Measurements from ENCODE around the gene TRPC6. TPM values are rescaled to one million over a fixed set of nuclear protein-coding genes. Genes with fewer than 3 reads are reported as not detected.

TRPC6 gene
- total and polyA plus RNA-seq, 4 donors, result 0.03 to 1.5 (median 0.17) TPM; not detected in 1

DNA sequence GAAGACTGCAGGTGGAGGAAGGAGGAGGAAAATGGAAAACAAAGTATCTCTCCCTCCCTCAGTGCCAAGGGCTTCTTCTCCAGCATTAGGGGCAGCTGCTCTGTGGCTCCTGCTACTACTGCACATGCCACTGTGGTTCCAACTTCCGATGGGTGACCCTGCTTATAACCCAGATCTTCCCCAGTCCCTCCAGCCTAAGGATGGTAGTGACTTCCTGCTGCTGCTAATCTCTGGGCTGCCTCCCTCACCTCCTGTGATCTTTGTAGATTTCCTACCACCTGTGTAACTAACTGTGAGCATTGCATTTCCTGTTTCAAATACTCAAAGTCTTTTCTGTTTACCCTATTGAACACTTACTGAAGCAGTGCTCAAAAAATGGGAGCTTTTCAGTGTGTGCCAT lies 28.7 kb upstream of the TRPC6 start:
- no peaks in the 10 kb centered on the region for H3K9me3 ChIP-seq (ENCODE audit: control insufficient read depth in 4 of 4, low read length in 3 of 4)
- H3K27ac ChIP-seq (ENCODE audit: low read depth in 1 of 2, low read length in 2 of 2), result no peak overlapping the region
- no peaks in the 10 kb centered on the region for H3K36me3 ChIP-seq (ENCODE audit: control insufficient read depth in 4 of 4, insufficient read depth in 3 of 4, low read depth in 1 of 4, low read length in 3 of 4)
- H3K9ac ChIP-seq (ENCODE audit: low read depth in 1 of 2, low read length in 2 of 2), result no peak overlapping the region
- H3K27me3 ChIP-seq (ENCODE audit: control insufficient read depth in 4 of 4, insufficient read depth in 4 of 4, low read length in 3 of 4), result no peaks in the 10 kb centered on the region
- no peak overlapping the region for H3K4me3 ChIP-seq (ENCODE audit: low read depth in 1 of 3, low read length in 3 of 3)
- H3K4me1 ChIP-seq (ENCODE audit: control insufficient read depth in 4 of 4, insufficient read depth in 4 of 4, low read length in 3 of 4), result no peaks in the 10 kb centered on the region
- no peak for DNase-seq (ENCODE audit: low spot score)
- 49% methylated on average over 1 of the region's 1 CpG for WGBS
- TF ChIP-seq TAF1 (conservative IDR thresholded peaks at IDR 0.05), result no peak
- TF ChIP-seq HNF4A (conservative IDR thresholded peaks at IDR 0.05), result no peak
- TF ChIP-seq RXRA (IDR thresholded peaks at IDR 0.05), result no peak

DNA sequence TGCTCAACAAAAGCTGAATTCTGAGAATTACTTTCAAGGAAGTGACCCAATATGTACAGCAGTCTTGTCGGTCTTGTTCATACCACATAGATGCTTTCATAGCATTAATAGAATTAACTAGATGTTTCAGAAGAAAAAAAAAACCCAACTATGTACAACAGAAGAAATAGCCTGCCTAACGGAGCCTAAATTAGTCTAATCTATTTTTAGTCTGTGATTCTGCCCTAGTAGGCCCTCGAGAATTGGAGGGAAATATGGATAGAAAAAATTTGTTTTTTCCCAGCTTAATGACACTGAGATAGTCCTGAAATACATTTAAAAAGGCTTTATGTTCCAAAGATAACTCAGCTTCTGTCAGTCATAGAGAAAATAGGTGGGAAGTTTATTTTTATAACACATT lies 17.1 kb upstream of the TRPC6 start:
- Histone ChIP-seq H3K9me3 (ENCODE audit: control insufficient read depth in 4 of 4, low read length in 3 of 4) (no peaks in the 10 kb centered on the region), H3K9ac (ENCODE audit: low read depth in 1 of 2, low read length in 2 of 2) (no peak overlapping the region)
- TF ChIP-seq, protein P1, sequence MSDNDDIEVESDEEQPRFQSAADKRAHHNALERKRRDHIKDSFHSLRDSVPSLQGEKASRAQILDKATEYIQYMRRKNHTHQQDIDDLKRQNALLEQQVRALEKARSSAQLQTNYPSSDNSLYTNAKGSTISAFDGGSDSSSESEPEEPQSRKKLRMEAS (IDR thresholded peaks at IDR 0.05), result no peak
- TF ChIP-seq HNF4A (conservative IDR thresholded peaks at IDR 0.05) (no peak), EGR1 (IDR thresholded peaks at IDR 0.05; ENCODE audit: low read depth in 2 of 2) (no peak), GABPA (IDR thresholded peaks at IDR 0.05 in 1 of 2, conservative IDR thresholded peaks at IDR 0.05 in 1 of 2) (no peak), TAF1 (conservative IDR thresholded peaks at IDR 0.05) (no peak), HNF4G (IDR thresholded peaks at IDR 0.05) (no peak), FOXA2 (IDR thresholded peaks at IDR 0.05) (no peak), NR2F2 (IDR thresholded peaks at IDR 0.05) (no peak), SP1 (IDR thresholded peaks at IDR 0.05) (no peak), RAD21 (IDR thresholded peaks at IDR 0.05) (no peak), RXRA (IDR thresholded peaks at IDR 0.05) (no peak), FOXA1 (IDR thresholded peaks at IDR 0.05) (no peak)
- TF ChIP-seq, protein P2, sequence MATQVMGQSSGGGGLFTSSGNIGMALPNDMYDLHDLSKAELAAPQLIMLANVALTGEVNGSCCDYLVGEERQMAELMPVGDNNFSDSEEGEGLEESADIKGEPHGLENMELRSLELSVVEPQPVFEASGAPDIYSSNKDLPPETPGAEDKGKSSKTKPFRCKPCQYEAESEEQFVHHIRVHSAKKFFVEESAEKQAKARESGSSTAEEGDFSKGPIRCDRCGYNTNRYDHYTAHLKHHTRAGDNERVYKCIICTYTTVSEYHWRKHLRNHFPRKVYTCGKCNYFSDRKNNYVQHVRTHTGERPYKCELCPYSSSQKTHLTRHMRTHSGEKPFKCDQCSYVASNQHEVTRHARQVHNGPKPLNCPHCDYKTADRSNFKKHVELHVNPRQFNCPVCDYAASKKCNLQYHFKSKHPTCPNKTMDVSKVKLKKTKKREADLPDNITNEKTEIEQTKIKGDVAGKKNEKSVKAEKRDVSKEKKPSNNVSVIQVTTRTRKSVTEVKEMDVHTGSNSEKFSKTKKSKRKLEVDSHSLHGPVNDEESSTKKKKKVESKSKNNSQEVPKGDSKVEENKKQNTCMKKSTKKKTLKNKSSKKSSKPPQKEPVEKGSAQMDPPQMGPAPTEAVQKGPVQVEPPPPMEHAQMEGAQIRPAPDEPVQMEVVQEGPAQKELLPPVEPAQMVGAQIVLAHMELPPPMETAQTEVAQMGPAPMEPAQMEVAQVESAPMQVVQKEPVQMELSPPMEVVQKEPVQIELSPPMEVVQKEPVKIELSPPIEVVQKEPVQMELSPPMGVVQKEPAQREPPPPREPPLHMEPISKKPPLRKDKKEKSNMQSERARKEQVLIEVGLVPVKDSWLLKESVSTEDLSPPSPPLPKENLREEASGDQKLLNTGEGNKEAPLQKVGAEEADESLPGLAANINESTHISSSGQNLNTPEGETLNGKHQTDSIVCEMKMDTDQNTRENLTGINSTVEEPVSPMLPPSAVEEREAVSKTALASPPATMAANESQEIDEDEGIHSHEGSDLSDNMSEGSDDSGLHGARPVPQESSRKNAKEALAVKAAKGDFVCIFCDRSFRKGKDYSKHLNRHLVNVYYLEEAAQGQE (IDR thresholded peaks at IDR 0.05), result no peak
- TF ChIP-seq, protein P3, sequence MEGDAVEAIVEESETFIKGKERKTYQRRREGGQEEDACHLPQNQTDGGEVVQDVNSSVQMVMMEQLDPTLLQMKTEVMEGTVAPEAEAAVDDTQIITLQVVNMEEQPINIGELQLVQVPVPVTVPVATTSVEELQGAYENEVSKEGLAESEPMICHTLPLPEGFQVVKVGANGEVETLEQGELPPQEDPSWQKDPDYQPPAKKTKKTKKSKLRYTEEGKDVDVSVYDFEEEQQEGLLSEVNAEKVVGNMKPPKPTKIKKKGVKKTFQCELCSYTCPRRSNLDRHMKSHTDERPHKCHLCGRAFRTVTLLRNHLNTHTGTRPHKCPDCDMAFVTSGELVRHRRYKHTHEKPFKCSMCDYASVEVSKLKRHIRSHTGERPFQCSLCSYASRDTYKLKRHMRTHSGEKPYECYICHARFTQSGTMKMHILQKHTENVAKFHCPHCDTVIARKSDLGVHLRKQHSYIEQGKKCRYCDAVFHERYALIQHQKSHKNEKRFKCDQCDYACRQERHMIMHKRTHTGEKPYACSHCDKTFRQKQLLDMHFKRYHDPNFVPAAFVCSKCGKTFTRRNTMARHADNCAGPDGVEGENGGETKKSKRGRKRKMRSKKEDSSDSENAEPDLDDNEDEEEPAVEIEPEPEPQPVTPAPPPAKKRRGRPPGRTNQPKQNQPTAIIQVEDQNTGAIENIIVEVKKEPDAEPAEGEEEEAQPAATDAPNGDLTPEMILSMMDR (IDR thresholded peaks at IDR 0.05; ENCODE audit: low read depth, low read length, missing input control), result no peak

DNA sequence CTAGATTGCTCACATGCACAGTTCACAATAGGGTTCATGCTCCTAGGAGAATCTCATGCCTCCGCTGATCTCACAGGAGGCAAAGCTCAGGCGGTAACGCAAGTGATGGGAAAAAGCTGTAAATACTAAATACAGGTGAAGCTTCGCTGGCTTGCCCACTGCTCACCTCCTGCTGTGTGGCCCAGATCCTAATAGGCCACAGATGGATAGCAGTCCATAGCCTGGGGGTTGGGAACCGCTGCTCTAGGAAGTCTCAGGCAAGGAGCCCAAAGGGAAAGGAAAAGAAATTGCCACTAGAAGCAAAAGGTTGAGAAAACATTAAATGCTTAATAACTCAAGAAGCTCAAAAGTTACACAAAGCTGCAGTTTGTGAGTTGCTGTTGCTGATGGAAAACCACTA lies 3.2 kb upstream of the TRPC6 start:
- WGBS, result 83% methylated on average over 5 of the region's 5 CpGs
- no peaks in the 10 kb centered on the region for H3K9me3 ChIP-seq (ENCODE audit: control insufficient read depth in 4 of 4, low read length in 3 of 4)
- no peaks in the 10 kb centered on the region for H3K36me3 ChIP-seq (ENCODE audit: control insufficient read depth in 4 of 4, insufficient read depth in 3 of 4, low read depth in 1 of 4, low read length in 3 of 4)
- DNase-seq (ENCODE audit: low spot score), result no peak
- no peak overlapping the region for H3K4me3 ChIP-seq (ENCODE audit: low read depth in 1 of 3, low read length in 3 of 3)
- TF ChIP-seq EGR1 (IDR thresholded peaks at IDR 0.05; ENCODE audit: low read depth in 2 of 2) (no peak), JUND (IDR thresholded peaks at IDR 0.05) (no peak), RXRA (IDR thresholded peaks at IDR 0.05) (no peak), FOXA1 (IDR thresholded peaks at IDR 0.05) (no peak), HNF4A (conservative IDR thresholded peaks at IDR 0.05) (no peak), SP1 (IDR thresholded peaks at IDR 0.05) (no peak), HNF4G (IDR thresholded peaks at IDR 0.05) (no peak), NR2F2 (IDR thresholded peaks at IDR 0.05) (no peak), TAF1 (conservative IDR thresholded peaks at IDR 0.05) (no peak)
- TF ChIP-seq, protein P4, sequence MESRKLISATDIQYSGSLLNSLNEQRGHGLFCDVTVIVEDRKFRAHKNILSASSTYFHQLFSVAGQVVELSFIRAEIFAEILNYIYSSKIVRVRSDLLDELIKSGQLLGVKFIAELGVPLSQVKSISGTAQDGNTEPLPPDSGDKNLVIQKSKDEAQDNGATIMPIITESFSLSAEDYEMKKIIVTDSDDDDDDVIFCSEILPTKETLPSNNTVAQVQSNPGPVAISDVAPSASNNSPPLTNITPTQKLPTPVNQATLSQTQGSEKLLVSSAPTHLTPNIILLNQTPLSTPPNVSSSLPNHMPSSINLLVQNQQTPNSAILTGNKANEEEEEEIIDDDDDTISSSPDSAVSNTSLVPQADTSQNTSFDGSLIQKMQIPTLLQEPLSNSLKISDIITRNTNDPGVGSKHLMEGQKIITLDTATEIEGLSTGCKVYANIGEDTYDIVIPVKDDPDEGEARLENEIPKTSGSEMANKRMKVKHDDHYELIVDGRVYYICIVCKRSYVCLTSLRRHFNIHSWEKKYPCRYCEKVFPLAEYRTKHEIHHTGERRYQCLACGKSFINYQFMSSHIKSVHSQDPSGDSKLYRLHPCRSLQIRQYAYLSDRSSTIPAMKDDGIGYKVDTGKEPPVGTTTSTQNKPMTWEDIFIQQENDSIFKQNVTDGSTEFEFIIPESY (IDR thresholded peaks at IDR 0.05), result no peak
- TF ChIP-seq, protein P1 (IDR thresholded peaks at IDR 0.05), result no peak
- TF ChIP-seq, protein P5, sequence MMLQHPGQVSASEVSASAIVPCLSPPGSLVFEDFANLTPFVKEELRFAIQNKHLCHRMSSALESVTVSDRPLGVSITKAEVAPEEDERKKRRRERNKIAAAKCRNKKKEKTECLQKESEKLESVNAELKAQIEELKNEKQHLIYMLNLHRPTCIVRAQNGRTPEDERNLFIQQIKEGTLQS (IDR thresholded peaks at IDR 0.05), result no peak
- H3K27me3 ChIP-seq (ENCODE audit: control insufficient read depth in 4 of 4, insufficient read depth in 4 of 4, low read length in 3 of 4), result peaks cover 0 to 12% (median 2%) of the 10 kb centered on the region in 4 donors
- no peak overlapping the region for H3K27ac ChIP-seq (ENCODE audit: low read depth in 1 of 2, low read length in 2 of 2)
- no peak overlapping the region for H3K9ac ChIP-seq (ENCODE audit: low read depth in 1 of 2, low read length in 2 of 2)
- peaks cover 0 to 8% (median 0%) of the 10 kb centered on the region in 4 donors for H3K4me1 ChIP-seq (ENCODE audit: control insufficient read depth in 4 of 4, insufficient read depth in 4 of 4, low read length in 3 of 4)

More for the DNA sequence above, 17.1 kb upstream of the TRPC6 start:
- Histone ChIP-seq H3K4me1 (ENCODE audit: control insufficient read depth in 4 of 4, insufficient read depth in 4 of 4, low read length in 3 of 4) (no peaks in the 10 kb centered on the region), H3K27me3 (ENCODE audit: control insufficient read depth in 4 of 4, insufficient read depth in 4 of 4, low read length in 3 of 4) (no peaks in the 10 kb centered on the region), H3K27ac (ENCODE audit: low read depth in 1 of 2, low read length in 2 of 2) (no peak overlapping the region), H3K4me3 (ENCODE audit: low read depth in 1 of 3, low read length in 3 of 3) (no peak overlapping the region), H3K36me3 (ENCODE audit: control insufficient read depth in 4 of 4, insufficient read depth in 3 of 4, low read depth in 1 of 4, low read length in 3 of 4) (no peaks in the 10 kb centered on the region)
- 67% methylated on average over 3 of the region's 3 CpGs for WGBS
- no peak for DNase-seq (ENCODE audit: low spot score)
